GM21786 (cell line): ENCODE results near the gene TTLL12.
A peak's percentile ranks its signal among the peaks of the same experiment; 100 is the strongest.

Experiments used
- ATAC-seq: cut with Tn5 transposase; IDR thresholded peaks from one replicate; pipeline ENCODE4 v1.9.1; 2021; ENCODE audit not compliant: unreplicated experiment

Gene TTLL12

GRCh38 chr22:43200555-43200954 lies 13.6 kb upstream of the TTLL12 start:
- ATAC-seq: no peak

GRCh38 chr22:43200031-43200430 lies 13.1 kb upstream of the TTLL12 start:
- no peak for ATAC-seq

- ATAC-seq: no peak
Measured at GRCh38 chr22:43199541-43199940, 12.6 kb upstream of the TTLL12 start.

- no peak for ATAC-seq
Measured at GRCh38 chr22:43198936-43199335, 12.0 kb upstream of the TTLL12 start.

GRCh38 chr22:43198126-43198525 lies 11.2 kb upstream of the TTLL12 start:
- ATAC-seq: no peak

- no peak for ATAC-seq
Measured at GRCh38 chr22:43197271-43197941, 10.5 kb upstream of the TTLL12 start.

GRCh38 chr22:43191831-43192230 lies 4.9 kb upstream of the TTLL12 start:
- ATAC-seq: no peak

- ATAC-seq: no peak
Measured at GRCh38 chr22:43188829-43189545, 2.1 kb upstream of the TTLL12 start.

- peak; percentile 82 for ATAC-seq
Measured at GRCh38 chr22:43187171-43188099, 501 bp upstream of the TTLL12 start.

- ATAC-seq: no peak
Measured at GRCh38 chr22:43185860-43186261, 1.1 kb downstream of the TTLL12 start.

- no peak for ATAC-seq
Measured at GRCh38 chr22:43183496-43184277, 3.2 kb downstream of the TTLL12 start.

- no peak for ATAC-seq
Measured at GRCh38 chr22:43182726-43183125, 4.2 kb downstream of the TTLL12 start.

- no peak for ATAC-seq
Measured at GRCh38 chr22:43182118-43182517, 4.8 kb downstream of the TTLL12 start.

GRCh38 chr22:43181321-43182076 lies 5.4 kb downstream of the TTLL12 start:
- no peak for ATAC-seq

- no peak for ATAC-seq
Measured at GRCh38 chr22:43180670-43181069, 6.3 kb downstream of the TTLL12 start.

GRCh38 chr22:43179911-43180195 lies 7.1 kb downstream of the TTLL12 start:
- ATAC-seq: no peak

- ATAC-seq: no peak
Measured at GRCh38 chr22:43179146-43179910, 7.6 kb downstream of the TTLL12 start.

- ATAC-seq: no peak
Measured at GRCh38 chr22:43177479-43177878, 9.5 kb downstream of the TTLL12 start.

- ATAC-seq: no peak
Measured at GRCh38 chr22:43176090-43176489, 10.8 kb downstream of the TTLL12 start.
